Measurements from ENCODE around the gene ATP8B4. TPM values are rescaled to one million over a fixed set of nuclear protein-coding genes. Genes with fewer than 3 reads are reported as not detected.

The ATP8B4 gene
- total RNA-seq, 2 experiments from 2014 or later: 69.2 to 98.3 TPM

GRCh38 chr15:50113992-50114780 lies 4.8 kb downstream of the ATP8B4 start:
- no peak for ATAC-seq
- Mint-ChIP-seq H3K4me3 (peak overlapping the region; percentile 28), H3K4me1 (peaks cover 85% of the 10 kb centered on the region)

DNA sequence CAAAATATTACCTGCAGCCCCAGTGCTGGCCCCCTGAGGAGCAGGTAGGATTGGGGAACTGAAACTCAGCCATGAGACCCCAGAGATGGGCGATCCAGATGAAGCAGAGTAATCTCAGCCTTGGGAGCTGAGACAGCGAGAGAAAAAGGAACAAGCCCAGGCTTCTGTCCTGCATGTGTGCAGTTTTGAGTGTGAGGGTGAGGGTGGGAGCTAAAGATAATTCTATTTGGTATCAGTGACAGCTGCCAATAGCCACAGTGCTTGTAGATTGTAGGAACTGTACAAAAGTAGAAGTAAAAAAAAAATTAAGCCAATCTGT lies 5.9 kb downstream of the ATP8B4 start:
- CTCF ChIA-PET: interaction anchor here (1.0 to 1.7 kb wide), 2 partner anchors 22 to 24 kb away, joined by 3 read pairs; no protein-coding TSS in a partner anchor
- H3K27me3 Mint-ChIP-seq: no peaks in the 10 kb centered on the region
- no peak for DNase-seq
- no peak overlapping the region for H3K4me3 Mint-ChIP-seq
- H3K27ac Mint-ChIP-seq: no peak overlapping the region
- H3K4me1 Mint-ChIP-seq: peaks cover 86% of the 10 kb centered on the region
- no peak for ATAC-seq
- no peaks in the 10 kb centered on the region for H3K9me3 Mint-ChIP-seq (ENCODE audit: low read depth)
- H3K36me3 Mint-ChIP-seq: peaks cover 63% of the 10 kb centered on the region

More at GRCh38 chr15:50113992-50114780, 4.8 kb downstream of the ATP8B4 start:
- H3K27ac Mint-ChIP-seq: peak overlapping the region; percentile 68
- H3K27me3 Mint-ChIP-seq: no peaks in the 10 kb centered on the region
- CTCF ChIA-PET: interaction anchor here (0.6 to 1.1 kb wide), 2 partner anchors 28 to 540 kb away, joined by 3 to 4 read pairs; no protein-coding TSS in a partner anchor
- H3K36me3 Mint-ChIP-seq: peaks cover 65% of the 10 kb centered on the region
- no peaks in the 10 kb centered on the region for H3K9me3 Mint-ChIP-seq (ENCODE audit: low read depth)
- DNase-seq: no peak

- no peak for DNase-seq
- ATAC-seq: no peak
- H3K27ac Mint-ChIP-seq: peak overlapping the region; percentile 67
- CTCF ChIA-PET: interaction anchor here (1.0 to 1.7 kb wide), 2 partner anchors 23 to 25 kb away, joined by 3 read pairs; no protein-coding TSS in a partner anchor
- peaks cover 60% of the 10 kb centered on the region for H3K36me3 Mint-ChIP-seq
- no peaks in the 10 kb centered on the region for H3K27me3 Mint-ChIP-seq
- no peaks in the 10 kb centered on the region for H3K9me3 Mint-ChIP-seq (ENCODE audit: low read depth)
- H3K4me1 Mint-ChIP-seq: peaks cover 88% of the 10 kb centered on the region
- H3K4me3 Mint-ChIP-seq: no peak overlapping the region
Measured at GRCh38 chr15:50112488-50113186, 6.4 kb downstream of the ATP8B4 start.

DNA sequence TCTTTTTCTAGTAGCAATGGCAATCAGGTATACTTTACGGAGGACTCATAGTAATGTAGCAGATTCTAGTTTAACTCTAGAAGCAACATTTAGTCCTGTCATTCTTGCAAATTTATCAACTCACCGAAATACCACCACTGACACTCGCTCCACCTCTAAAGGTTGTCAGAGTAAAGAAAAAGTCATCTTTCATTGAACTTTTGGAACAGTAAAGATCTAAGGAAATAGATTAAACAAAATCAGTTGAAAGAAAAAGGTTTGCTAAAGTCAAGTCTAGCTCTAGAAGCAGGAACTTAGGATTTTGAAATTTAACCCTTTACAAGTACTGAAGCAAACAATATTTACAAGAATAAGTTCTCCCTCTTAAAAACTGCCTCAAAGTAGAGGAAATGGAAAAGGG lies 8.7 kb downstream of the ATP8B4 start:
- no peaks in the 10 kb centered on the region for H3K9me3 Mint-ChIP-seq (ENCODE audit: low read depth)
- H3K4me3 Mint-ChIP-seq: no peak overlapping the region
- DNase-seq (no peak), ATAC-seq (no peak)
- peaks cover 89% of the 10 kb centered on the region for H3K4me1 Mint-ChIP-seq
- H3K27me3 Mint-ChIP-seq: no peaks in the 10 kb centered on the region
- H3K27ac Mint-ChIP-seq: peak overlapping the region; percentile 92
- peaks cover 48% of the 10 kb centered on the region for H3K36me3 Mint-ChIP-seq
- CTCF ChIA-PET: interaction anchor here (1.2 to 4.8 kb wide), 6 partner anchors 9 to 206 kb away, joined by 3 to 30 read pairs (median 6); partner anchors contain the start of gene ATP8B4

DNA sequence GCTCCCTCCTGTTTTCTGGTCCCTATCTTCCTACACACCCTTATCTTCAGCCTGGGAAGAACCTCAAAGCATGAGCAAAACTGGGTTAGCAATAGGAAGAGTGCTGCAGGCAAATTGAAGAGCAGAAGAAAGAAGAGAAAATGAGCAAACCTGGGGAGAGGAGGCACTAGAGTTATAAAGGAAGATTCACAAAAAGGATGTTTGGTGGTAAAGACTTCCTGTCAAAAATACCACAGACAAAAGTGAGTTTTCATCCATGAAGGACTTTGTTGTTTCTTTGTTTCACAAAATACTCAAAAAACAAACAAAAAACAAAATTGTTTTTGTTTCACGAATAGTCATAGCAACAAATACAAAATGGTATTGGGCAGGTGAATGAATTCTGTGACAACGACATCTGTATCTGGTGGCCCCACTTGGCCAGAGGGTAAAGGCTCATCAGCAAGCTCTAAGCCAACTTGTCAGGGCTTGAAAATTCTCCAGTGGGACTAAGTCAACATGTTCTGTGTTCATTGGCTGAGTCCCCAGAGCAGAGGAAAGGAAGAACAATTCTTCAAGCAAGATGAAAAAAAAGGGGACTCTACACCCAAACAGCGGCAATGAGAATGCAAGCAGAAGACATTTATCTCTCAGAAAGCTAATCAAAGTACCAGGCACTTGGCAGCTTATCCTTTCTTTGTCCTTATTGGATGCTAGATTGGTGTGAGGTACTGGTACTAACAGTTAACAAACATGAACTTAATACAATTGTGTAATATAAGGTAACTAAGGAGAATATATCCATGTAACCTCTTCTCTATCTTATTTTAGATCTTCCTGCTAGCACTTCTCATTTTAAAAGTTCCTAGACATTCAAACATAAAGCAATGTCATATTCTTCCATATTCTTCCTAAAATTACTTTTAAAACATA lies 9.7 kb downstream of the ATP8B4 start:
- ATAC-seq: peak; percentile 32
- peaks cover 89% of the 10 kb centered on the region for H3K4me1 Mint-ChIP-seq
- CTCF ChIA-PET: interaction anchor here (1.0 to 4.8 kb wide), 6 partner anchors 10 to 207 kb away, joined by 3 to 30 read pairs (median 6); partner anchors contain the start of gene ATP8B4
- H3K27ac Mint-ChIP-seq: peak overlapping the region; percentile 92
- H3K27me3 Mint-ChIP-seq: no peaks in the 10 kb centered on the region
- peaks cover 51% of the 10 kb centered on the region for H3K36me3 Mint-ChIP-seq
- DNase-seq: peak; percentile 45
- H3K9me3 Mint-ChIP-seq (ENCODE audit: low read depth): peaks cover 3% of the 10 kb centered on the region
- peak overlapping the region; percentile 62 for H3K4me3 Mint-ChIP-seq

DNA sequence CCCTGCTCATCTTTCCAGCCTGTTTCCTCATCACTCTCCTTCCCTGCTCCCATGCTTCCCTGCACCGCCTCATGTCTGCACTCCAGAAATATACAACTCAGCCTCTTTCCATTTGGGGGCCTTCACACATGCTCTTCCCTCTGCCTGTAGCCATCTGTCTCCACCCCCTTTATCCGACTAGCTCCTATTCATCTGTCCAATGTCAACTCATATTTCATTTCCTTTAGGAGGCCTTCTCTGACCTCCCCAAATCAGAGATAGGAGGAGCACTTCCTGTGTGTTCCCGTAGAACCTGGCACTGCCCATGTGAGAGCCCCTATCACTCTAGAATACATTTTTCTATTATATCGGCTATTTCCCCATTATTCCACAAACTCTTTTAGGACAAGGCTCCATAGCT lies 10.6 kb downstream of the ATP8B4 start:
- CTCF ChIA-PET: interaction anchor here (1.2 to 4.8 kb wide), 4 partner anchors 11 to 208 kb away, joined by 4 to 30 read pairs (median 8); partner anchors contain the start of gene ATP8B4
- H3K4me1 Mint-ChIP-seq: peaks cover 92% of the 10 kb centered on the region
- H3K27ac Mint-ChIP-seq: peak overlapping the region; percentile 92
- ATAC-seq (no peak), DNase-seq (no peak)
- peaks cover 6% of the 10 kb centered on the region for H3K9me3 Mint-ChIP-seq (ENCODE audit: low read depth)
- no peaks in the 10 kb centered on the region for H3K27me3 Mint-ChIP-seq
- H3K4me3 Mint-ChIP-seq: peak overlapping the region; percentile 60
- H3K36me3 Mint-ChIP-seq: peaks cover 54% of the 10 kb centered on the region

- ATAC-seq: peak; percentile 76
Measured at GRCh38 chr15:50107591-50108408, 11.2 kb downstream of the ATP8B4 start.

GRCh38 chr15:50107157-50107556 lies 11.9 kb downstream of the ATP8B4 start:
- Mint-ChIP-seq H3K27me3 (no peaks in the 10 kb centered on the region), H3K4me1 (peaks cover 93% of the 10 kb centered on the region), H3K4me3 (peak overlapping the region; percentile 60), H3K27ac (peak overlapping the region; percentile 92), H3K36me3 (peaks cover 55% of the 10 kb centered on the region), H3K9me3 (ENCODE audit: low read depth) (peaks cover 12% of the 10 kb centered on the region)
- CTCF ChIA-PET: interaction anchor here (0.7 to 4.8 kb wide), 4 partner anchors 12 to 778 kb away, joined by 3 to 30 read pairs (median 4); partner anchors contain the start of gene ATP8B4
- ATAC-seq: peak; percentile 38
- DNase-seq: peak; percentile 66

More at GRCh38 chr15:50107591-50108408, 11.2 kb downstream of the ATP8B4 start:
- Mint-ChIP-seq H3K4me3 (peak overlapping the region; percentile 60), H3K9me3 (ENCODE audit: low read depth) (peaks cover 6% of the 10 kb centered on the region), H3K36me3 (peaks cover 55% of the 10 kb centered on the region), H3K27me3 (no peaks in the 10 kb centered on the region), H3K27ac (peak overlapping the region; percentile 92), H3K4me1 (peaks cover 93% of the 10 kb centered on the region)
- peak; percentile 89 for DNase-seq
- CTCF ChIA-PET: interaction anchor here (0.7 to 4.8 kb wide), 4 partner anchors 12 to 30 kb away, joined by 3 to 30 read pairs (median 5); partner anchors contain the start of gene ATP8B4

DNA sequence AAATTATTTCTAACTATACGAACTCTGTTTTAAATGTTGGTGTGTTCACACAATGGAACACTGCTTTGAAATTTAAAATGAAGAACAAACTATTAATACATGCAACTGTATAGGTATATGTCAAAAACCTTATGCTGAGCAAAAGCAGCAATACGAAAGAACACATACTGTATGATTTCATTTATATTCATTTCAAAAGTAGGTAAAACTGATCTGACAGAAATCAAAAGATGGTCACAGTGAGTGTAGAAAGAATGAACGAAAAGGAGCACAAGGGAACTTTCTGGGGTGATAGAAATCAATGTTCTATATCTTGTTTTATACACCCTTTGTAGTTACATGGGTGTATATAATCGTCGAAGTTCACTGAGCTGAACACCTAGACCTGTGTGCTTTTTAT lies 12.6 kb downstream of the ATP8B4 start:
- H3K4me1 Mint-ChIP-seq: peaks cover 93% of the 10 kb centered on the region
- H3K36me3 Mint-ChIP-seq: peaks cover 57% of the 10 kb centered on the region
- ATAC-seq: no peak
- H3K4me3 Mint-ChIP-seq: peak overlapping the region; percentile 18
- H3K27ac Mint-ChIP-seq: peak overlapping the region; percentile 79
- no peaks in the 10 kb centered on the region for H3K27me3 Mint-ChIP-seq
- CTCF ChIA-PET: interaction anchor here (0.7 to 2.1 kb wide), 2 partner anchors 29 to 778 kb away, joined by 3 to 6 read pairs; no protein-coding TSS in a partner anchor
- DNase-seq: no peak
- peaks cover 16% of the 10 kb centered on the region for H3K9me3 Mint-ChIP-seq (ENCODE audit: low read depth)

- ATAC-seq (no peak), DNase-seq (no peak)
- peaks cover 16% of the 10 kb centered on the region for H3K9me3 Mint-ChIP-seq (ENCODE audit: low read depth)
- H3K36me3 Mint-ChIP-seq: peaks cover 70% of the 10 kb centered on the region
- no peak overlapping the region for H3K4me3 Mint-ChIP-seq
- H3K27me3 Mint-ChIP-seq: no peaks in the 10 kb centered on the region
- CTCF ChIA-PET: interaction anchor here (1.3 kb wide), 1 partner anchor 37 kb away, joined by 3 read pairs; no protein-coding TSS in a partner anchor
- peaks cover 68% of the 10 kb centered on the region for H3K4me1 Mint-ChIP-seq
- no peak overlapping the region for H3K27ac Mint-ChIP-seq
Measured at GRCh38 chr15:50100486-50100885, 18.5 kb downstream of the ATP8B4 start.

DNA sequence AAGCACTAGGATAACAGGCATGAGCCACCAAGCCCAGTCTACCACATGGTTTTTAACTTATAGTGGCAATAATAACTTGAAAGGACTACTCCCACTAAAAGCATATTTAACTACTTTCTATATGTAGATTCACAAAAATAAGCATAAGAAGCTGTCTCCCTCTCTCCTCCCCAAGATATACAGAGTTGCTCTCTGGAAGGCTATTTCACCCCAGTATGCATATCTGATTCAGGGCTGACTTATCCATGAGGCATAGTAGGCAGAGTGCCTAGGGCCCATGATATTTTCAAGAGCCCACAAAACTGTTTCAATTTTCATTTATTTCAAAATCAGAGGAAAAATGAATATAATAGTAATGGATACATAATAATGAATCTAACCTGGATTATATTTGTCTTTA lies 20.5 kb downstream of the ATP8B4 start:
- H3K27me3 Mint-ChIP-seq: no peaks in the 10 kb centered on the region
- CTCF ChIA-PET: interaction anchor here (0.9 to 1.1 kb wide), 2 partner anchors 24 to 47 kb away, joined by 3 read pairs; no protein-coding TSS in a partner anchor
- H3K4me1 Mint-ChIP-seq: peaks cover 56% of the 10 kb centered on the region
- H3K36me3 Mint-ChIP-seq: peaks cover 66% of the 10 kb centered on the region
- H3K9me3 Mint-ChIP-seq (ENCODE audit: low read depth): peaks cover 11% of the 10 kb centered on the region
- H3K27ac Mint-ChIP-seq: no peak overlapping the region
- H3K4me3 Mint-ChIP-seq: no peak overlapping the region
- DNase-seq: no peak
- ATAC-seq: no peak

Measured in activated CD8-positive, alpha-beta memory T cell treated with anti-CD3 and anti-CD28 coated beads, Interleukin-2, amount 10 ng/mL, durations not matched to agents 7 days and 5 days (primary cell).